ENCODE measurements around the gene SETD3.

The SETD3 gene

DNA sequence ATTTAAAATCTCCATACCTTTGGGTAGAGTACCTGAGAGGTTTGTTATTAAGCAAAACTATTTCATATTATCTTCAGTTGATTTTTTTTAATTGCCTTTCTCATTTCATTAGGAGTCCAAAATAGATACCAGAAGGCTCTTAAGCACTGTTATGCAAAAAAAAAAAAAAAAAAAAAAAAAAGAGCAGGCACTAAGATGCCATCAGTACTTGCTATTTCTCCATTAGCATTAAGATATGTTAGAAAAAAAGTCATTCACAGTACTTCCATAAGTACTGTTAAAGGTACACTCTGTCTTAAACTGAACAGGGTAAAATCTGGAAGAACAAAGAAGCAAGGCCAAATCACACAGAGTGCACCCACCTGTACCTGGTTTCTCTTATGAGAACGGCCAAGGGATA lies 57.2 kb downstream of the SETD3 start:
- DNase-seq (ENCODE audit: low read depth), result no peak

GRCh38 chr14:99422228-99423010 lies 58.2 kb downstream of the SETD3 start:
- no peak for DNase-seq (ENCODE audit: low read depth)

DNA sequence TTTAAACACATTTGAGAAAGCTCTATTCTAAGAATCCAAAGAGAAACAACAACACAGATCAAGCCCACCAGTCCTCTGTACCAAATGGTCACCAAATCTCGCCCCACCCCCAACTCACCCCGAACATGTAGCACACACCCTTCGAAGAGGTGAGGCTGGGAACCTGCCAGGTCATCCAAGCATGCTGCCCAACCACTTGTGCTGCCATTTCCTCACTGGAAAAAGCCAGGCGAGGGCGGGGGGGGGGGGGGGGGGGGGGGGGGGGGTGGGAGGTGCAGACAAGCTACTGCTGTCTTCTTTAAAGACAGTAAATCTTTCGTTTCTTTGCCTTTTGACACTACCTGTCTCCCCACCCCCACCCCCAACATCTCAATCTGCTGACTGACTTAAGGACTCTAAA lies 59.9 kb downstream of the SETD3 start:
- no peak for DNase-seq (ENCODE audit: low read depth)

- no peak for DNase-seq (ENCODE audit: low read depth)
Observed at GRCh38 chr14:99419905-99420304, 60.8 kb downstream of the SETD3 start.

- DNase-seq (ENCODE audit: low read depth), result no peak
Observed at GRCh38 chr14:99418242-99418641, 62.4 kb downstream of the SETD3 start.

GRCh38 chr14:99416909-99417308 lies 63.8 kb downstream of the SETD3 start:
- no peak for DNase-seq (ENCODE audit: low read depth)

GRCh38 chr14:99415496-99416281 lies 65.0 kb downstream of the SETD3 start:
- DNase-seq (ENCODE audit: low read depth), result peak; percentile 16

DNA sequence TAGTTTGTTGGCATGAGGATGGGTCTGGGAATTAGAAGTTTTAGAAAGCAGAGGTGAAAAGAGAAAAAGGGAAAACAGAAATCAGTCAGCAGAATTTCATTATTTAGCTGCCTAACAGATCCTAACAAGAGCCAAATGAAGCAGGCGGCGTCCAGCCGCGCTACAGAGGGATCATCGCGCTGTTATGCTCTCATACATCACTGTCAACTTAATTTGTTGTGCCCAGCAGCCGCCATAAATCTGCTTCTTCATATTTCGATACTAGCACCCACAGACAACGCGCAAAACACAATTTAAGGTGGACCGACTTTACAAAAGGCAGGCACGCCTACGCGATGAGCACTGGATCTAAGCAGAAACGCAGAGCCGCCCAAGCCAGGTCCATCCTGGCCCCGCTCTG lies 66.7 kb downstream of the SETD3 start:
- no peak for DNase-seq (ENCODE audit: low read depth)

DNA sequence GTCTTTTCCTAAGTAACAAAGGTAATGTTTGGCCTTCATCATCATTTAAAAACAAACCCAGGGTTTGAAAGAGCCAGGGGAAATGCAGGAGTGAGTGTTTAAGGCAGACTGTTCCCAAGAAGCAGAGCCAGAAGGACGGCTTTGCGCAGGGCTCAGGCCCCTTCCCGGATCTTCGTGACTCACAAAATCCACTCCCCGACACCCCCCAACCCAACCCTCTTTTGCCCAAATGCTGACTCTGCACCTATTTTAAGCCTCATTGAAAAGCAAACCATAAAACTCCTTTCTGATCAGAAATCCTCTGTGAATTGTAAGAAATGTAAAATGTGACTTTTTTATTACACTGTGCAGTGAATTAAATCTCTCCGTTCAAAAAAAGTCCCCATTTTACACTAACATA lies 67.5 kb downstream of the SETD3 start:
- no peak for DNase-seq (ENCODE audit: low read depth)

GRCh38 chr14:99412117-99413061 lies 68.3 kb downstream of the SETD3 start:
- DNase-seq (ENCODE audit: low read depth), result no peak

DNA sequence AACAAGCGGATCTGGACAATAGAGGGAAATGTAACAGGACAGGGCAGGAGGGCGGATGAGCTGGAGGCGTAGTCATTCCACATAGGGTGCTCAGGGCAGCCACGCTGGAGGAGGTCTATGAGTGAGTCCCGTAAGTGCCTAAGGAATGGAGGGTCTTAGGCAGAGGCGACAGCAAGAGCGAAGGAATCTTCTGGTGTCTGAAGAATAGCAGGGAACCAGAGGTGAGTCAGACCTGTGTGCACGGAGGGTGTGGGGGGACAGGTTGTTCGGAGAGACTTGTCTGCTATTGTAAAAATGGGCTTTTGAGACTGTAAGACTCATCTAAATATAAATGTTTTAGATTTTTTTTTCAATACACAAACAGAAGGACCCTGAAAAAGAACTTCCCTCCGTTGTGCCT lies 70.6 kb downstream of the SETD3 start:
- no peak for DNase-seq (ENCODE audit: low read depth)

DNA sequence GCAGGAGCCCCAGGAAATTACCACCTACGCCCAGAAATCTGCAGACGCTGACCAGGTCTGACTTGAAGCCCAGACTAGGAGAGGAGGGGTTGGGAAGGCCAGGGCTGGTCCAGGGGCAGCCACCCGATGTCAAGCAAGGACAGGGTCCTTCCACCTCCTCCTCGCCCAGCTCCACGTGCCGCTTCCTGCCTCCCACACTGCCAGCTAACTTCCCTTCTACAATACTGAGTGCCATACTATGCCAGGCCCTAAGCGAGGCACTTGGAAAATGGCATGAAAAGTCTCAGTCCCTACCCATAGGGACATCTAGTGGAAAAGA lies 71.7 kb downstream of the SETD3 start:
- DNase-seq (ENCODE audit: low read depth), result no peak

GRCh38 chr14:99408286-99408970 lies 72.2 kb downstream of the SETD3 start:
- DNase-seq (ENCODE audit: low read depth), result no peak

- no peak for DNase-seq (ENCODE audit: low read depth)
Observed at GRCh38 chr14:99407416-99407815, 73.2 kb downstream of the SETD3 start.

DNA sequence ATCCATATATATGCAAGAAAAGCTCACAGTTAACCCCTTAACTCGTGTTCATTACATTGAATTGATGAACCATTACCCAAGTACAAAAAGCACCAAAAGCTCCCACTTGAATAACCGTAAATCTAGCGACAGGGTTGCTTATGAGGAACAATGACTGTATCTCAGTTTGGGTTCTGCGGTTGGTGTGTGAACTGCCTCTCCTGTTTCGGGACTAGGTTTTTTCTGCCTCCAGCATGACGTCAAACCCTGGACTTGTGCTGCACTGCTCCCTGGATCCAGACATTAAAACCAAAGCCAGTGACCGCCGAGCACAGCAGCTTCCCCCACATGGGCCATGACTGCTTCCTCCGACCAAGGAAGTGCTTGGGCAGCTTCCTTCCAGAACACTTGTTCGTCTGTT lies 77.7 kb downstream of the SETD3 start:
- DNase-seq (ENCODE audit: low read depth), result no peak

- DNase-seq (ENCODE audit: low read depth), result no peak
Observed at GRCh38 chr14:99402285-99402648, 78.4 kb downstream of the SETD3 start.

DNA sequence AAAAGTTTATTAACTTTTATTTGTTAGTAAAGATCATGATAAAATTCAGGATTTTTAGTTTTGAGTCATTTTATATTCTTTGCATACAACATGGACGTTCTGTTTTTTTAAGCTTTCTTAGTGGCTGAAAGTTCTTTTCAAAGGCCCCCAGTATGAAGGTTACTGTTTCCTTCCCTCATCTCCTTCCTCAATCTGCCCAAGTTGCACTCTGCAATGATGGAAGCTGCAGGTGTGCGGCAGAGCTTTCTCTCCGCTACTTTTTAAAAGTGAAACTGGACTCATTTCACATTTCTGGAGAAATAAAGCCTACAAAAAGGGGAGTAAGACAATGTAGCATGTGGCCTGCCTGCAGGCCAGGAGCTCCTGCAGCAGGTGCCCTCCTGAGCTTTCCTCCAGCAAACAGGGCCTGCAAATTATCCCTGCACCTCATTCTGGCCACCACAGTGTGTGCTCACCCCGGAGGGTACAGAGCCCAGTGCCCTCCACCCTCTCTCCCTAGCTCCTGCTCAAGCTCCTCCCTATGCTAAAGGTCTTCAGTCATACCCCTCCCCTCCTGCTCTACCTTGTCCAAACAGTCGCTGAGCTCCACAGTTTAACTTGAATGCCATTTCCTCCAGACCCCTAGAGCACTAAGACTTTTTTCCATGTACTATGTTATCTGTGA lies 78.9 kb downstream of the SETD3 start:
- no peak for DNase-seq (ENCODE audit: low read depth)

DNA sequence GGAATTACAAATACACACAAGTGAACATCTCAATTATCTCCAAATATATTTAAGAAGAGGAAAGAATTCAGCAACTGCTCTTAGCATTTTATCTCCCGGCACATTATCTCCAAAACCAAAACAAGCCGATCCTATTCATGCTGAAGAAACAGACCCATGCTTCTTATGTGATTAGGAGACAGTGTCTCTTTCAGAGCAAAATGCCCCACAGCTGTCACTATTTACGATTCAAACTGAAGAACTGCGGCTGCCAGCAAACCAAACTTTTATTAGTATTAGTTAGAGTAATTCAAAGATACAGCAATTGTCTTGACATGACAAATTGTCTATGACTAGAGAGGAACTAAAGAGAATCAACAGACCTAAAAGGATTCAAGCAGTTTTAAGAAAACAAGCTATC lies 79.4 kb downstream of the SETD3 start:
- no peak for DNase-seq (ENCODE audit: low read depth)

- DNase-seq (ENCODE audit: low read depth), result no peak
Observed at GRCh38 chr14:99397698-99398097, 83.0 kb downstream of the SETD3 start.

DNA sequence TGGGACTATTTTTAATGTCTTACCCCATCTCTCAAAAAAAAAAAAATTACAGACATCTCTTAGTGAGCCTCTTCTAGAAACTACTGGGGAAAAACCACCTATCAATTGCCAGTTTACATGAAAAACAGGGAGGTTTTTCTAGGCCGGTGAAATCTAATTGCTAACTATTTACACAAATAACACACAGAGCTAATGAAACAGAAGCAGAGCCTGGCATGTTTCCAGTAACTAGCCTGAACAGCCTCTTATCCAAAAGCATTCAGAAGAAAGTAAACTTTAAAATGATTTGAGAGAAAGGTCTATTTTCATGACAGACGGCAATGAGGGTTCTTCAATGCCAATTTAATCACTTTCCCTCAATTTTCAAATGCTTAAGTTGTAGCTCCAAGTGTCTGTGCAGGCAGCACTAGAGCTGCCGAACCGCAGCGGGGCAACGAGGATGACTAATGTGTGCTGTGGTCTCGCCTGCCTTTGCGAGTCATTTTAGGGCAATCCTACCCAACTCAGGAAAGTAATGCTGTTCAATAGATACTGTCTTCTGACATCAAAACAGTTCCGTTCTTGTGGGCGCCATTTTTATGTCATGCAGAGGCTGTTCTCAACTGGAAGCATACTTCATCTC lies 84.6 kb downstream of the SETD3 start:
- peak; percentile 34 for DNase-seq (ENCODE audit: low read depth)

- DNase-seq (ENCODE audit: low read depth), result no peak
Observed at GRCh38 chr14:99394602-99395156, 86.0 kb downstream of the SETD3 start.

All from activated T-helper 9 cell treated with anti-CD3 and anti-CD28 coated beads, Interleukin-2, amount 50 U/mL, for 16 hours (primary cell).